ENCODE measurements around the gene CDR2.
A peak's percentile ranks its signal among the peaks of the same experiment; 100 is the strongest.

CDR2 gene

DNA sequence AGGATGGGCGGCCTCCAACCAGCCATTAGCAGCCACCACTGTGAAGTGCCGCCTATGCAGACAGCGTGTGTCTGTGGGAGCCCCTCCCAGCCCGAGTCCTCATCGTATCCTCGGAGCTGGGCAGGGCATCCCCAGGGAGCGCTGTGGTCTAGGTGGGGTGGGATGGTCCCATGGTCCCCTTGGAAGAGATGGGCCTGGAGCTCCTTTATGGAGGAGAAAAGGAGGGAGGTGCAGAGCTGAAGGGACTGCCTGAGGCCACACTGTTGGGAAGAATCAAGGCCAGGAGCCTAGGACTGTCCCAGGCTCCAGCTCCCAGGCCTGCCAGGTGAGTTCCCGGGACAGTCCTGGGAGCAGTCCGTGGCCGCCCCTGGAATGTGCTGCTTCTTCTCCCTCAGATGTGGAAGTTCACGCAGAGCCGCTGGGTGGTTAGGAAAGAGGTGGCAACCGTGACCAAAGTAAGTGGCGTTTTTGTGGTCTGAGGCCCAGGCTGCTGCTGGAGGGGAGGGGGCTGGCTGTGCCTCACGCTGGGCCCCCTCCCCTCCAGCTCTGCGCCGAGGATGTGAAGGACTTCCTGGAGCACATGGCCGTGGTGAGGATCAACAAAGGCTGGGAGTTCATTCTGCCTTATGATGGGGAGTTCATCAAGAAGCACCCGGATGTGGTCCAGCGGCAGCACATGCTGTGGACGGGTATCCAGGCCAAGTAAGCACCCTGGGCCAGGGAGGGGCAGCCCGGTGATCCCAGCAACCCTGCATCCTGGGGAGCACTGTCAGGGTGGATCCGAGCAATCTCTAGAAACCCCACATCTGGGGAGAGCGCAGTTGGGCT, 50.2 kb downstream of the CDR2 start:
- DNase-seq (ENCODE audit: low spot score), result no peak

DNA sequence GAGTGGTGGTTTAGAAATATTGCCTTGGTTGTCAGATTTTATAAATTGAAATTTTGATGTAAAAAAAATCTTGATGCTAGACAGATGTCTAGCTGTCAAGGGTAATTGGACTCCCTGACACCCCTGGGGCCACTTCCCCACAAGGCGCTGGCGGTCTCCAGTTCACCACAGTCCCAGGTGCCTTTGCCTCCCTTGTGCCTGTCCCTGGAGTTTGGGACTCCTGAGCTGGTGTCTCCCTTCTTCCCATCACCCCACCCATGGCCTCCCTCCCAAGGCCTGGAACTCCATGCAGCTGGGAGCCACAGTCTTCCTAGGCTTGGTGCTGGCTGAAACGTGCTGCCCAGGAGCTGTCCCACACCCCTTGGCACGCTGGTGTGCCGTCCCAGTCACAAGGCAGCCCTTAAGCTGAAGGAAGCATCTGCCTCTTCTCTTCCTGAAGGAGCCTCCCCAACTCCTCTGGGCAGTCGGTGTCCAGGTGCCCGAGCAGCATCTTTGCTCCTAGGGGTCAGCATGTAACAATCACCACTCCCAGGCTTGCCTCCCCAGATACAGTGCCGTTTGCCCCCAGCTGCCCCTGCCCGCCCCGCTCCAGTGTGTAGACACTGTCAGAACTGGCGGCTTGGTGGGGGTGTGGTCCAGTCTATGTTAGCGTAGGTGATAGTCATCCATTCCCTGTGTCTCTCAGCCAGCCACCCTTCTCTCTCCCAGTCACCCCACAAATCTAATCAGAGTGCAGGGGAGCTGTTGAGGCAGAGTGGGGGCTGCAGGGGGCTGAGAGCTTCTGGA, 51.1 kb downstream of the CDR2 start:
- DNase-seq (ENCODE audit: low spot score), result no peak

DNA sequence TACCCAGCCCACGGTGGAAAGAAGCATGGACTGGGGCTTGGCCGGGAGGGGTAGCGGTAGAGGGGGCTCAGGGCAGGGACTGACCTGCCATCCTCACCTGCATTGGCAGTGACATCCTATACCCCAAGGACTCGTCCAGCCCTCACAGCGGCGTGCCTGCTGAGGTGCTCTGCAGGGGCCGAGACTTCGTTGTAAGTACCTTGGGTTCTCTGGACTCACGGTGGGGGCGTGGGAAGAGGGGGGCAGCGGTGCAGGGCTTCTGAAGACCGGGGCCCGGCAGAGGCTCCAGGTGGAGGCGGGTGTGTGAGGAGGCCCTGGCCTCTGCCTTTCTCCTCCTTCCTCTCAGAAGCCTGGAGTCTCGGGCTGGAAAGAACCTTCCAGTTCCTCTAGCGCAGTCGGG, 51.7 kb downstream of the CDR2 start:
- DNase-seq (ENCODE audit: low spot score), result no peak

DNA sequence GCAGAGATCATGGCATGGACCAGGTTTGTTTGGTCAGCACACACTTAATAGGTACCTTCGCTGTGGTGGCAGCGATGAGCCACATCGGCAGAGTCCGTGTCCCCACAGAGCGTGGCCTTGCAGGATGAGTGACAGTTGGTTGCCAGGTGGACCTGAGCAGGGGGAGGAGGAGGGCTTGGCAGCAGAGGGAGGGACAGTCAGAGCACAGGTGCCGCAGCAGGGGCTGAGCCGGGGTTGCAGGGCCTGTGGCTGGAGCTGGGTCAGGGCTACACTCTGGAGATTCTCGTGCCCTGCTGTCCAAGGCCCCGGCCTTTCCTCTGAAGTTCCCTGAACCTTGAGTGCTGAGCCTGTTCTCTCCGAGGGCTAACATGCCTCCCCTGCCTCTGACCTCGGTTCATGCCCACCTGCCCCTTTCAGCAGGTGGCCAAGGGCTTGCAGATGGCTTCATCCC, 52.4 kb downstream of the CDR2 start:
- no peak for DNase-seq (ENCODE audit: low spot score)

DNA sequence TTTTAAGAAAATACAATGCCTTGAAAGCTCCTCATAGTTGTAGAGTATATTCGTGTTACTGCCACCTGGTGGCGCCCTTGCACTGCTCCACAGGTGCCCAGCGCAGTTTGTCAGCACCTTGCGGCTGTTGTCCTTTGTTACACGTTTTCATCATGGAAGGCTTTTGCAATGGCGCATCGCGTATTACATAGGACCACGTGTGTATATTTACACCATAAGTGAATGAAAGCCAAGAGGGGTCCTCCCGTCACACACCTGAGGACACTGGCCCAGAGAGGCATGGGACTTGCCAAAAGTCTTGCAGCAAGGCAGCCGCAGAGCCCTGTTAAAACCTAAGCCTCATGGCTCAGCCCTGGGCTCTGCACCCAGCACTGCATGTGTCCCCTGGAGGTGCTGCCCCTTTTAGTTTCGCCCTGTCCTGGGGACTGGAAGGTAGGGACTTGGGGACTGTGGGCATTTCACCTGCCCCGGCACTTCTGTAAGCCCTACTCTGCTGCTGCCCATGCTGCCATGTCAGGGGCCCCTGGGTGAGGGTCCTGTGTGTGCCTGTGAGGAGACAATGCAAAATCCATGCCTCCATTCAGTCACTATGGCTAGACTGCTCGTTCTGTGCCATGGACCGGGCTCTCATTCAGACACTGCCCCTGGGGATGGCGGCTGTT, 52.9 kb downstream of the CDR2 start:
- DNase-seq (ENCODE audit: low spot score), result peak; percentile 65

DNA sequence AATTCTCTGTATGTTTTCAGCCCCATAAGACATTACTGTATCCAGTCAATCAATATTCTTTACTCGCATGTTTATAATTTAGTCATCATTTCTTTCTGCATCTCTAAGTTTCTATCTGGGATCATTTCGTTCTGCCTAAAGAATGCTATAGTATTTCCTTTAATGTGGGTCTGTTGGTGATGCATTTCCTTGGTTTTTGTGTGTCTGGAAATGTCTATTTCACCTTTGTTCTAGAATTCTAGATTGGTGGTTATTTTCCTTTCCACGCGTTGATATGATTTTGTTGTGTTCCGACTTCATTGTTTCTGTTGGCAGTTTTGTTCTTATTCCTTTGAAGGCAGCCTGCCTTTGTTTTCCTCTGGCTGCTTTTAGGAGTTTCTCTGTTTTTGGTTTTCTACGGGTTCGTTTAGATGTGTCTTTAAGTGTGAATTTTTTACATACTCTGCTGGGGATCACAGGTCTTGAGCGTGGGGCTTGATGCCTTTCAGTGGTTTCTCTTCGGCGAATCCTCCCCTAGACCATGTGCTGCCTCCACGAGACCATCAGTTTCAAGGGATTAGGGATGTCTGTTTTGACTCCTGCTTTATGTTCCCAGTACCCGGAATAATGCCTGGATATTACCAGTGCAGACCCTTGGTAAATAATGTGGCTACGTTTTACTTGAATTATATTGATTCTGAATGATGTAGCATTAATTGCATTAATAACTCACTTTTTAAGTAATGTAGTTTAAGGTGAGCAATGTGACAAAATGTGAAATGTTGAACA, 53.7 kb downstream of the CDR2 start:
- no peak for DNase-seq (ENCODE audit: low spot score)

DNA sequence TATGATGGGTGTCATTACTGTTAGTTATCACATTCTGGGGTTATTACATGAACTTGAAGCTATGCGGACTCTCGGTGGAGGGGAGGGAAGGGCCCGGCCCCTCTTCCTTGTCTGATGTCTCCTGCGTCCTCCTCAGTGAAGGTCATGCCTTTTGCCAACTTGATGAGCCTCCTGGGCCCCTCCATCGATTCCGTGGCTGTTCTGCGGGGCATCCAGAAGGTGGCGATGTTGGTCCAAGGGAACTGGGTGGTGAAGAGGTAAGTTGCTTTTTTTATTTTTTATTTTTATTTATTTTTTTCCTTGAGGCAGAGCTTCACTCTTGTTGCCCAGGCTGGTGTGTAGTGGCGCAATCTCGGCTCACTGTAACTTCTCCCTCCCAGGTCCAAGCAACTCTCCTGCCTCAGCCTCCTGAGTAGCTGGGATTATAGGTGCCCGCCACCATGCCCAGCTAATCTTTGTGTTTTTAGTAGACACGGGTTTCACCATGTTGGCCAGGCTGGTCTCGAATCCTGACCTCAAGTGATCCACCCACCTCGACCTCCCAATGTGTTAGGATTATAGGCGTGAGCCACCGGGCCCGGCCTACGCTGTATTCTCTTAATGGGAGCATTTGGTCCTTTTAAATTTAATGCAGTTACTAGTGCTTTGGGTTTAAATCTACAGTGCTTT, 55.6 kb downstream of the CDR2 start:
- DNase-seq (ENCODE audit: low spot score), result no peak

DNA sequence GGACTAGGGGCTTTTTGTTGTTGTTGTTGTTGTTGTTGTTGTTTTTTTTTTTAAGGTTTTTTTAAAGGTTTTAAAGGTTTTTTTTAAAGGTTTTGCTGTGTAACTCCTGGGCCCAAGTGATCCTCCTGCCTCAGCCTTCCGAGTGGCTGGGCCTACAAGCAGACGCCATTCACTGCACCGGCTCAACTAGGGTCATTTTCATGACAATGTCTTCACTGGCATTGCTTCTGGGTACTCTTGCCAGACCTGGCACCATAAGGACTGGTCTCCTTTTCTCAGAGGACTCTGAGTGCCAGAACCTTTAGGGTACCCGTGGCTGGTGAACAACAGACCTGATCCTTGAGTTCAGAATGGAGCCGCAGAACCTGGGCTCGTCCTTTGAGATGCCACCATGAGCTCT, 56.8 kb downstream of the CDR2 start:
- no peak for DNase-seq (ENCODE audit: low spot score)

DNA sequence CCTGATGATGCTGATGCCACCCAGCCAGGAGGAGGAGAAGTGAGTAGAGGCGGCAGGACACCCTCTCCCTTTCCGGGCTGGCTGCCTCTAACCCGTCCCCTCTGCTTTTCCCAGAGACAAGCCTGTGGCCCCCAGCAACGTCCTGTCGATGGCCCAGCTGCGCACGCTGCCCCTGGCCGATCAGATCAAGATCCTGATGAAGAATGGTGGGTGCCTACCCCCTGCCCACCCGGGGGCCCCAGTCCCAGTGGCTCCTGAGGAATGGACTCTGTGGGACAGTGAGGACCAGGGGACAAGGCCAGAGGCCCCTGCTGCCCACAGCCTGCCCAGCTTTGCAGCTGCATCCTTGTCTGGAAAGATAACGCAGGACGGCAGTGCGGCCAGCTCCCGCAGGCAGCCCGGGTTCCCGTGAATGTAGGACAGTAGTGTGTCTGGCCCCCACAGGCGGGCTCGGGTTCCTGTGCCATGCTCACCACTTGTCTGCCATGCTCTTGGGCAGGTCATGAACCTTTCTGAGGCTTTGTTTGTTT, 57.4 kb downstream of the CDR2 start:
- DNase-seq (ENCODE audit: low spot score), result no peak

DNA sequence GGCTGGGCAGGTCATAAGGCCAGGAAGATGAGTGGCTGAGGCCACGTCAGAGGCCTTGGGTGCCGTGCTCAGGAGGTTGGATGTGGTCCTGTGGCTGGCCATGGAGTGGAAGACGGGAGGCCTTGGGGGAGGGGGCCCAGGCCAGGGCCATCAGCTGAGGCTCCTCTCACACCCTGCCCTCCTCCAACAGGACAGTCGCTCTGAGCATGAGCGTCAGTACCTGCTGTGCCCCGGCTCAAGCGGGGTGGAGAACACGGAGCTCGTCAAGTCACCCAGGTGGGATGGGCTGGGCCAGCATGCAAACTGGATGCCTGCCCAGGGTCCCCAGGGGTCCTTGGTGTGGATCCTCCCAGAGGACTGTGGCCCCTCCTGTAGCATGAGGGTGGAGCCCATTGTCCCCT, 58.0 kb downstream of the CDR2 start:
- no peak for DNase-seq (ENCODE audit: low spot score)

DNA sequence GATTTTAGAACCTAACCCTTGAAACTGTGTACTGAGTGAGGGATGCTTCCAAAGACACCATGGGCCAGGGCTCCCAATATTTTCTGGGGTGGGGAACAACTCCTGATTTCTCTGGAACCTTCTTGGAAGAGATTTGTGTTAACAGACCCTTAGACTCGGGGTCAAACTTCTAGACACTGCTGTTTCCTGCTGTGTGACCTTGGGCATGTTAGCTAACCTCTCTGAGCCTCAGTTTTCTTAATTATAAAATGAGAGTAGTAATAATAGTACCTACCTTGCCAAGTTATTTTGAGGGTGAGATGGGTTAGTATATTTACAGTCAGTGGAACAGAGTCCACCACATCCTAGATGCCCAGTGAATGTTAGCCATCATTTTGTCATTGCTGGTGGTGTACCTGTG, 58.4 kb downstream of the CDR2 start:
- no peak for DNase-seq (ENCODE audit: low spot score)

DNA sequence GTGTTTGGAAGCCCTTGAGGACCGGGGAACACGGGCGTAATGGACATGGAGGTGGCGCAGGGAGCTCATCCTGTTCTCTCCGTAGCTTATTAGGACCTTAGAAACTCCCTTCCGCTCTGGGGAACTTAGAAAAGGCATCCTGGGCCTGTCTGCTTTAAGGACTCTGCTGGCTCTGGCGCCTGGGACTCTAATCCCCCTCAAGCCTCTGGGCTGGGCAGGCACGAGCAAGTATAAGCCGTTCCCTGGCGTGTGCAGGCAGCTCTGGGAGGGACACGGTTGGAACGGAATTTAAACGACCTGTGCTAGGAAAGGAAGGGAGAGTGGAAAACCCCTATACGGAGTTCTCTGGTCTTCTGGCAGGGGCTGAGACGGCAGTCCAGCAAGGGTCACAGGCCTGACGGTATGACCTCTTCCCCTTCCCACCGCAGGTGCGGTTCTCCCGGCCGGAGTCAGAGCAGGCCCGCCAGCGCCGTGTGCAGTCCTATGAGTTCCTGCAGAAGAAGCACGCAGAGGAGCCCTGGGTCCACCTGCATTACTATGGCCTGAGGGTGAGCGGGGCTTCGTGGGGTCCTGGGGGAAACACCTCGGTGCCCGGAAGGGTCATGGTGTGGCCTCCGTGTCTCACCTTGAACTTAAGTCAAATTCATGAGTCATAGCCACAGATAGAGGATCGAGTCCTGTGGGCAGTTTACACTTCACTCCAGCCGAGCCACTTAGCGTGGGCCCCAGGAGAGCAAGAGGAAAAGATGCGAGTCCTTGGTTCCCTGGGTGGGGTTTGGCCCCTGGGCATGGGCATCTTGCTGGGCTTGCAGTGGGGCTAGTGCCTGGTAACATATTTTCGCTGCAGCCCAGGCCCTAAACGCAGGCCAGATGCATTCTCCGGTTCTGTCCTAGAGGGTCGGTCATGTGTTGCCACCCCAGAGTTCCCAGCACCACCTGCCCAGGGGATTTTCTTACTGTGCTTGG, 59.5 kb downstream of the CDR2 start:
- DNase-seq (ENCODE audit: low spot score), result no peak

DNA sequence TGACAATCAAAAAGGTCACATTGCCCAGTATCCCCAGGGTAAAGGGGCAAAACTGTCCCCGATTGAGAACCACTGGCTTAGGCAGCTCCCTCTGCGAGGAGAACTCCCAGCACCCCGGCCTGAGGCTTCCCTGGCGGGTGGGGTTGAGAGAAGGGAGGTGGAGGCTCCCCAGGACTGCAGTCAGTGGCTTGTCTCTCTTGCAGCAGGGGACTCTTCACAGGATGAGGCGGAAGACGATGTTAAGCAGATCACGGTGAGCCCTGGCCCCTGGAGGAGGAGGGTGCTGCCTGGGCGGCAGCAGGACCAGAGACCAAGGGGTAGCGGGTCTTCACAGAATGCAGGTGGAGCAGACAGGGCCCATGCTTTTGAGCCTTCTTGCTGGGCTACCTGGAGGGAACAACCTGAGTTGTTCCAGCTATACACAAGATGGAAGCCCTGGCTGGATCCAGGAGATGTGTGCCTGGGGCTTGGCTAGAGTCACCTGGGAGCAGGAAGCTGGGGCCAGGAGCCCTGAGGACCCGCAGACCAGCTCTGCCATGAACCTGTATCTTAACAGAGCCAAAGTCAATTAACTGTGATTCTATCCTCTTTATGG, 60.4 kb downstream of the CDR2 start:
- DNase-seq (ENCODE audit: low spot score), result no peak

DNA sequence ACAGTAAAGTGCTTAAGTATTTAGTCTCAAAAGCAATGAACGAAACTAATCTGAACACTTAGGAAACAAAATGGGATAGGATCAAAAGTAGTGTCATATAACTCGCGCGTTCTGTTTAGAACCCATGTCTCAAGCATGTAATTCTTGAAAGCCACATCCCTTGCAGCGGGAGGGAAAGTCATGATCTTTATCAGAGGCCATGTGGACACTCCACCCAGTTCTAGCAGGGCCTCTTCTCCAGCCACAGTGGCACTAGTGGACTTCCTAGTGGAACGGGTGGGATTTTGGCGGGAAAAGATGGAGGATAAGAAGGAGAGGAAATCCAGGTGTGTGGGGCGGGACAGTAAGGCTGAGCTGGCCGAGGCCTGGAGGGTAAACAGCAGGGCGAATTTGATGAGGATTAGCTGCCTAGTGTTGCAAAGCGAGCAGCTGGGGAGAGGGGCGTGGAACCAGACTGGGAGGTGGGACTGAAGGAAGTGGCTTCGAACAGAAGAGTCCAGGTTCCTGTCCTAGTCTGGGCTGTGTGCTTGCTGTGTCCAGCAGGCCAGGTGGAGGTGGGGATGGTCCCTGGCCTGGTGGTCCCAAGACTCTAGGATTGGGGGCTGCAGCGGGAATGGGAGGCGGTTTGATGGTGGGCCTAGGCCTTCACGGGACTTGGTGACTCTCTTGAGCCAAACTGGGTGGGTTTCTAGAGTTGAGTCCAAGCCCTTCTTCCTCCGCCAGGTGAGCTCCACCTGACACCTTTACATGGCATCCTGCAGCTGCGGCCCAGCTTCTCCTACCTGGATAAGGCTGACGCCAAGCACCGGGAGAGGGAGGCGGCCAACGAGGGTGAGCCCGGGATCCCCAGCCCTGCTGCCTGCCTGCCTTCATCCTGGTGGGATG, 61.3 kb downstream of the CDR2 start:
- DNase-seq (ENCODE audit: low spot score), result no peak

DNA sequence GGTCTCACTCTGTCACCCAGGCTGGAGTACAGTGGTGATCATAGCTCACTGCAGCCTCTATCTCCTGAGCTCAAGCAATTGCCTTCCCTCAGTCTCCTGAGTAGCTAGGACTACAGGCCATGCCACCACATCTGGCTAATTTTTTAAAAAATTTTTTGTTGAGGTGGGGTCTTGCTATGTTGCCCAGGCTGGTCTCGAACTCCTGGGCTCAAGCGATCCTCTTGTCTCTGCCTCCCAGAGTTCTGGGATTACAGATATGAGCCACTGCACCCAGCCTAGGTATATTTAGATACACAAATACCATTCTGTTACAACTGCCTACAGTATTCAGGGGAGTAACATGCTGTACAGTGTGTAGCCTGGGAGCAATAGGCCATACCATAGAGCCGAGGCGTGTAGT, 62.9 kb downstream of the CDR2 start:
- DNase-seq (ENCODE audit: low spot score), result no peak

DNA sequence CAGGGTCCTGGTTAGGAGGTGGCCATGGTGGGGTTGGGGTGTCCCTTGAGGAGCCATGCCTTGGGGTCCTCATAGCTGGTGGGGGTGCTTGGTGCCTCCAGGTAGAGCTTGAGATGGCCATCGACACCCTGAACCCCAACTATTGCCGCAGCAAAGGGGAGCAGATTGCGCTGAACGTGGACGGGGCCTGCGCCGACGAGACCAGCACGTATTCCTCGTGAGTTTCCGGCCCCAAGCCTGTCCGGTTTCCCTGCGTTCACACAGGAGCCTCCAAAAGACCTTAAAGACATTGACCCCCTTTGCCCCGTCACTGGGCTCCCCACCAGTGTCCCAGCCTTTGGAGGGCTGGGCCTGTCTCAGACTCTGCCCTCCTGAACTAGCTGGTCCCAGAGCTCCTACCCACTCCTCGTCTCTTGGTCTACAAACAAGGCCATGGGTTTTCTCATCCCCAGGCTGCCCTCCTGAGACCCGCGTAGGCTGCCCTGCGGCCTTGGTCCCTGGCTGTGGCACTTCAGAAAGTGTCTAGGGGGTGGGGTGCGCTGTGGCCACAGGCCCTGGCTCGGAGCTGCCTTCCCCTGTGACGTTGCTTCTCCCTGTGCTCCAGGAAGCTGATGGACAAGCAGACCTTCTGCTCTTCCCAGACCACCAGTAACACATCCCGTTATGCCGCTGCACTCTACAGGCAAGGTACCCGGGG, 65.4 kb downstream of the CDR2 start:
- DNase-seq (ENCODE audit: low spot score), result no peak

DNA sequence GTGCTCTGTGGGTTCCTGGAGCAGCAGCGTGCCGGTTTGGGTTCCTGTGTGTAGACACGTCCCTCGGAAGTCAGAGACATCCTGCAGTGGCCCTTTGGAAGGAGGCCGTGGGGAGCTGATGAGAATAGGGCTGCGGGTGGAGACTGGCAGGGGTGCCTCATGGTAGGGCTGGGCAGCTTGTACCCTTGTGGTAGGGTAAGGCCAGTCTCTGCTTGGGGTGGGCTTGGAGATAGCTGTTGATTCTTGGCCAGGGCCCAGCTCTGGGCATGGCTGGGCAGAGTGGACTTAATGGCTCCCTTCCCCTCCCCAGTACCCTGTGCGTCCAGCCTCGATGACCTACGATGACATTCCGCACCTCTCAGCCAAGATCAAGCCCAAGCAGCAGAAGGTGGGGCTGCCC, 66.6 kb downstream of the CDR2 start:
- DNase-seq (ENCODE audit: low spot score), result no peak

DNA sequence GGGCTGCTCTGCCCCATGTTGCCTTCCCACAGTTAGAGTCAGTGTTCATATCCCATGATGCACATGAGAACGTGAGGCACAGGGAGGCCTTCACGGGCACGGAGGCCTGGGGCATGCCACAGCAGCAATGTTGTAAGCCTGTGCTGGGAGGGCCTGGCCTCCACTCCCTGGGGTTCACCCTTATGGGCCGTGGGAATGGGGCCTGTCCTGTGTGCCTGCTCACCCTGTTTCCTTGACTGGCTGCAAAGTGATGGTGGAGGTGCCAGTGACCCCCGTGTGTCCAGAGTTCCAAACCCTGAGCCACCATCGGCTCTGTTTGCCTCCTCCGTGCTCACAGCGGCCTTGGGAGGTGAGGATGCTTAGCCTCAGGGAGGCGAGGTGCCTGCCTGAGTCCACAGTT, 67.6 kb downstream of the CDR2 start:
- DNase-seq (ENCODE audit: low spot score), result no peak

Data from RKO (cell line).